GM18909 (cell line): ENCODE data around the gene GPRIN1.
"Not testable (repeated sequence)": the region's sequence is repeated elsewhere in the genome, so short reads cannot be mapped to it uniquely, and the experiment has no call there.

Experiments
- ATAC-seq: cut with Tn5 transposase; IDR thresholded peaks from one replicate; pipeline ENCODE4 v1.9.1; 2021; ENCODE audit warnings: mild to moderate bottlenecking; ENCODE audit not compliant: unreplicated experiment, poor library complexity

The GPRIN1 gene

DNA sequence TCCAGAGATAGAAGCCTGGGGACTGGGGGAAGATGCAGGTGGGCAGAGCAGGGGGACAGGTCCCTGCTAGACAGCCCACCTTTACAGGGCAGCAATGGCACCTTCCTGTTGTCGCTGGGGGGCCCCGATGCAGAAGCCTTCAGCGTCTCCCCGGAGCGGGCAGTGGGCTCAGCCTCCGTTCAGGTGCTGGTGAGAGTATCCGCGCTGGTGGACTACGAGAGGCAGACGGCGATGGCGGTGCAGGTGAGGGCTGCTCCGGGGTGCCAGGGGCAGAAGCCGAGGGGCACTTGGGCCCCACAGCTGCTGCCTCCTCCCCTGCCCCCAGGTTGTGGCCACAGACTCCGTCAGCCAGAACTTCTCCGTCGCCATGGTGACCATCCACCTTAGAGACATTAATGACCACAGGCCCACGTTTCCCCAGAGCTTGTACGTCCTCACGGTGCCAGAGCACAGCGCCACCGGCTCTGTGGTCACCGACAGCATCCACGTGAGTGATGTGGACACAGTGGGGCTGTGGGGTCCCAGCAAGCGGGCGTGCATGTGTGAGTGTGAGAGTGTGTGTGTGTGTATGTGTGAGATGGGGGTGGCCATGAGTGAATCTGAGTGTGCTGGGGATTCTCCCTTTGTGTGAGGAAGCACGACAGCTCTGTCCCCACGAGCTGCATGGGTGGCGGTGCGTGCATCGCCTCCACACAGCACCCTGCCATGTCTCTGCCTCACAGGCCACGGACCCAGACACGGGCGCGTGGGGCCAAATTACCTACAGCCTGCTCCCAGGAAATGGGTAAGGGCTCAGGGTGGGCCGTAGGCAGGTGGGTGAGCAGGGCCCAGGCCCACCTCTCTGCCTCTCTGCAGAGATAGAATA lies 32.4 kb downstream of the GPRIN1 start:
- no peak for ATAC-seq

DNA sequence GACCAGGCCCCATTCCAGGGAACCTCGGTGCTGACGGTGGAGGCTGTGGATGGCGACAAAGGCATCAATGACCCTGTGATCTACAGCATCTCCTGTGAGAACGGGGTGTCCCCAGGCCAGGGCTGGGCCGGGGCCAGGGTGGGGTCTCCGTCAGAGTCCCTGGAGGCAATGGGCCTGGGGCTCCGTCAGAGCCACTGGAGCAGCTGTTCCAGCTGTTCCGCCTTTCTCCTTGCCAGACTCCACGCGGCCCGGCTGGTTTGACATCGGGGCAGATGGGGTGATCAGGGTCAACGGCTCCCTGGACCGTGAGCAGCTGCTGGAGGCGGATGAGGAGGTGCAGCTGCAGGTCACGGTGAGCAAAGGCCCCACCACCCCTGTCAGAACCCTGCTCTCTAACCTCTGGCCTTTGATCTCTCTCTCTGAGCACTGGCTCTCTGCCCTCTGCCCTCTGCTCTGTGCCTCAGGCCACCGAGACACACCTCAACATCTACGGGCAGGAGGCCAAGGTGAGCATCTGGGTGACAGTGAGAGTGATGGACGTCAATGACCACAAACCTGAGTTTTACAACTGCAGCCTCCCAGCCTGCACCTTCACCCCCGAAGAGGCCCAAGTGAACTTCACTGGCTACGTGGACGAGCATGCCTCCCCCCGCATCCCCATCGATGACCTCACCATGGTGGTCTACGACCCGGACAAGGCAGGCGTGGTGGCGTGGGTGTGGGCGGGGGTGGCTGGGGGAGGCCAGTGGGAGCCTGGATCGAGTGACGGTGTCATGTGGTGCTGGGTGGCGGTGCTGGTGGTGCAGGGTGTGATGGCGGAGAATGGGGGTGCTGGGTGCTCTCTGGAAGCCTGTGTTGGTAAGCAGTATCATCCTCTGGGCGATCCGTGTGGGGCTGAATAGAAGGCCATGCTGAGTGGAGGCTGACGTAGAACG lies 34.2 kb downstream of the GPRIN1 start:
- no peak for ATAC-seq

GRCh38 chr5:176575066-176575465 lies 34.9 kb downstream of the GPRIN1 start:
- ATAC-seq = no peak

DNA sequence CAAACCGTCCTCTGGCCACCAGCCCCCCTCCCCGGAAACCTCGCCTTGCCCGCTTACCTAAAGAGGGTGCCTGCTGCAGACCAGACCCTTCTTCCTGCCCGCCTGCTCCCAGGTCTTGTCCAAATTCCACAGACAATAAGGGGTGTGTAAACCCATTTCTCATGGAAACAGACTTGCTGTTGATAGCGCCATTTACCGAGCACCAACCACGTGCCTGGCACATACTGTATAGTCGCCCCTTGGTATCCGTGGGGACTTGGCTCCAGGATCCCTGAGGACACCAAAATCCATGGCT lies 35.7 kb downstream of the GPRIN1 start:
- no peak for ATAC-seq

GRCh38 chr5:176573564-176574296 lies 36.2 kb downstream of the GPRIN1 start:
- ATAC-seq = no peak

GRCh38 chr5:176570044-176570443 lies 39.9 kb downstream of the GPRIN1 start:
- no peak for ATAC-seq

GRCh38 chr5:176568657-176569056 lies 41.3 kb downstream of the GPRIN1 start:
- ATAC-seq = no peak

DNA sequence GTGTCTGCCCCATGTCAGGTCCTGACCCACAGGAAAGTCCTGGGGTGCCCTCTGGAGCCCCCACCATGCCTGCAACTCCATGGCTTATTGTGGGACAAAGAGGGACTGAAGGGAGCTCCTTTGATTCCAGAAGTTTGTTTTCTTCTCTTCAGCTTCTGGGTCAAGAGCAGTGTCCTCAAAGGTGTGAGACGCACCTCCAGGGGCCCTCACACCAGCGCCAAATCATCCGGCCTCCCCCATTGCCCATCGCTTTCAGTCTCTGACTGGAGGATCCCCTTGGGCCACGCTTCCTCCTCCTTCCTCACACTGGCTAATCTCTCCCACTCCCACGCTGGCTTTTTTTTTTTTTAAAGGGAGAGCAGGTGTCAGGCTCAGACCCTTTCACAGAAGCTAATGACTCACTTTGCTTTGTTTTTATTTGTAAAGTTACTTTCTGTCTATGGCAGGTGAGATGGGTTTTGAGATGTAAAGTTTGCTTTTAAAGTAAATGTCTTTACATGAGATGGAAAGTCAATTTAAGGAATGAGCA lies 44.1 kb downstream of the GPRIN1 start:
- no peak for ATAC-seq

- no peak for ATAC-seq
Measured at GRCh38 chr5:176564002-176564401, 46.0 kb downstream of the GPRIN1 start.

- ATAC-seq = no peak
Measured at GRCh38 chr5:176562189-176562588, 47.8 kb downstream of the GPRIN1 start.

GRCh38 chr5:176561259-176561658 lies 48.7 kb downstream of the GPRIN1 start:
- no peak for ATAC-seq

GRCh38 chr5:176560364-176560763 lies 49.6 kb downstream of the GPRIN1 start:
- ATAC-seq = no peak

DNA sequence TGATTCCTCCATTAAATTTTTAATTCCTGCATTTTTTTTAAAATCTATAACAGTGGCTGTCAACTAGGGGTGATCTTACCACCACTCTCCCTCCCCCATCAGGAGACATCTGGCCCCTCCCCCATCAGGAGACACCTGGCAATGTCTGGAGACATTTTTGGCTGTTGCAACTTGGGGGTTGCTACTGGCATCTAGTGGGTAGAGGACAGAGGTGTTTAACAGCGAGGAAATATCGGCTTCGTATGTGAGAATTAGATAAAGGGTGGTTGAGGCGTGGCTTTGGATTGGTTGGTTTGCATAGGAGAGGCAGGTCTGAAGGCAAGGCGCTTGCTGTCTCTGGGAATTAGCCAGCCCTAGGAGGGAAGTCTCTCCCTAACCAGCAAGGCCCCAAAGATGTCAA lies 50.3 kb downstream of the GPRIN1 start:
- no peak for ATAC-seq

DNA sequence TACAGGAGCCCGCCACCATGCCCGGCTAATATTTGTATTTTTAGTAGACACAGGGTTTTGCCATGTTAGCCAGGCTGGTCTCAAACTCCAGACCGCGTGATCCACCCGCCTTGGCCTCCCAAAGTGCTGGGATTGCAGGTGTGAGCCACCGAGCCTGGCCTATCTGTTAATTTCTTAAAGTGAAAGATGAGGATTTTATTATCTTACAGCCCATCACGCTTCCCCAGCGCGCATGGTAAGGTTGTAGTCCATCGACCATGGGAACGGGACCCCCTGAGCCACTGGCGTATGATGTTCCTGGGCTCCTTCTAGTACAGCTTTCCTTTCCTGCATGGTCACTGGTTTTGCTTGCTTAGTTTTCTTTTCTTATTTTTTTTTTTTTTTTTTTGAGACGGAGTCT lies 52.1 kb downstream of the GPRIN1 start:
- ATAC-seq = no peak

- ATAC-seq = no peak
Measured at GRCh38 chr5:176553260-176554085, 56.5 kb downstream of the GPRIN1 start.

DNA sequence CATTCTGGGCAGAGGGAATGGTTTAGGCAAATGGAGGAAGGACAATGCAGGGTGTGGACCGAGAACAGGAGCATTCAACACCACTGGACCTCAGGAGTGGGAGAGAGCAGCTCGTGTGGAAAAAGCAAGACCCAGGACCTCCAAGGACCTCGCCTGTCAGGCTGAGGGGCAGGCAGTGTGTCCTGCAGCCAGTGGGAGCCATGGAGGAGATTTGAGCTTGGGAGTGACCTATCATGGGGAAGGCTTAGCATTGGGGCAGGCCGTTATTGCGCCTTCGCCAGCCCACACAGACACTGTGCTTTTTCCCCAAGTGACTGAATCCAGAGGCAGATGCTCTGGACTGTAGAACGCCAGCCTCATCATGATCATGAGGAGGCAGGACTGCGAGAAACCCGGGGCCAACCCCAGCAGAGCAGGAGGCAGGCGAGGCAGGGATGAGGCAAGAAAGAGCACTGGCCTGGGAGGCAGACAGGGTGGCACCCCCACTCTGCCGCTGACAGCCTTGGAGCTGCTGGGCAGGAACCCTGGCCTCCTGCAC lies 57.6 kb downstream of the GPRIN1 start:
- no peak for ATAC-seq

DNA sequence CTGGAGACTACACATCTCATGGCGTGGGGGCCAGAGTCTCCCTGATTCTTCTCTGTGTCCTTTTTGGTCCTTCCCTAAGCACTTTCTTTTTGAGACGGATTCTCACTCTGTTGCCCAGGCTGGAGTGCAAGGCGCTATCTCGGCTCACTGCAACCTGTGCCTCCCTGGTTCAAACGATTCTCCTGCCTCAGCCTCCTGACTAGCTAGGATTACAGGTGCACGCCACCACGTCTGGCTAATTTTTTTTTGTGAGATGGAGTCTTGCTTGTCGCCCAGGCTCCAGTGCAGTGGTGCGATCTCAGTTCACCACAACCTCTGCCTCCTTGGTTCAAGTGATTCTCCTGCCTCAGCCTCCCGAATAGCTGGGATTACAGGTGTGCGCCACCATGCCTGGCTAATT lies 59.0 kb downstream of the GPRIN1 start:
- ATAC-seq = not testable (repeated sequence)

DNA sequence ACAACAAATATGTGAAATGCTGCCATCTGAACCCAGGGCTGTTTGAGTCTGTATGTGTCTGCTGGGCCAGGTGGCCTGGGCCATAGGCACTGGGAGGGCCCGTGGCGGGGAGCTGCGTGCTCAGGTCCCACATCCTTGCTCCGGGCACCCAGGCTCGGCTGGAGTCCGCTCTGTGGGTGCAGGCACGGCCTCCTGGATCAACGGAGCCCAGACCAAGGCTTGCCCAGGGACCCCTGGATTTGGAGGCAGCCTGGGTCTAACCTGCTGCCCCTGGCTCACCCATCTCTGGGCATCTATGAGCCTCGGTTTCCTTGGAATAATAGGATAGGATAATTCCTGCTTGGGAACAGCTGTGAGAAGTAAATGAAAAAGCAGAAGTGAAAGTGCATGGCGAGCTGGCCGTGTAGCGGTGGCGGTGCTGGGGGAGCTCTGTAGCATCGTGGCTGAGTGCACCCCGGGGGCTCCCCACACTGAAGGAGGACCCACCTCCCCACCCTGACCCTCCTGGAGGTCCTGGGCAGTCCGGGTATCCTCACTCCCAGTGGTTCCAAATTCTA lies 59.6 kb downstream of the GPRIN1 start:
- ATAC-seq = no peak

- no peak for ATAC-seq
Measured at GRCh38 chr5:176549871-176550270, 60.1 kb downstream of the GPRIN1 start.
